Measurements from ENCODE around the gene MTG2.

- TF ChIP-seq CHD2 (IDR thresholded peaks at IDR 0.05; ENCODE audit: low read length) (no peak), EP300 (IDR thresholded peaks at IDR 0.05; ENCODE audit: borderline replicate concordance in 1 of 2, low read depth in 2 of 2, low read length in 2 of 2) (no peak), EZH2 (IDR thresholded peaks at IDR 0.05; ENCODE audit: low read depth, low read length, severe bottlenecking) (no peak), CTCF (IDR thresholded peaks at IDR 0.05; ENCODE audit: control extremely low read depth in 1 of 3, insufficient read depth in 1 of 3, low read depth in 1 of 3, low read length in 3 of 3) (peak; percentile 61 to 69 (median 67)), MAFK (IDR thresholded peaks at IDR 0.05; ENCODE audit: low read depth, low read length) (no peak), GABPA (IDR thresholded peaks at IDR 0.05; ENCODE audit: borderline replicate concordance, insufficient read depth, low read length) (0 out of 2 replicates have a peak, but pooled peaks have one; percentile 46), USF2 (IDR thresholded peaks at IDR 0.05; ENCODE audit: low read length) (no peak), ATF2 (IDR thresholded peaks at IDR 0.05; ENCODE audit: low read length) (peak; percentile 63; the same call in 1 of the 2 replicates), HDAC2 (IDR thresholded peaks at IDR 0.05; ENCODE audit: borderline replicate concordance in 1 of 2, low read depth in 2 of 2, low read length in 2 of 2) (no peak), JUND (IDR thresholded peaks at IDR 0.05; ENCODE audit: low read length) (no peak), POLR2A (IDR thresholded peaks at IDR 0.05; ENCODE audit: control extremely low read depth in 1 of 2, low read depth in 2 of 2, low read length in 2 of 2) (no peak), YY1 (IDR thresholded peaks at IDR 0.05; ENCODE audit: low read depth, low read length) (0 out of 2 replicates have a peak, but pooled peaks have one; percentile 10), BACH1 (IDR thresholded peaks at IDR 0.05; ENCODE audit: low read length) (no peak), RXRA (IDR thresholded peaks at IDR 0.05; ENCODE audit: insufficient read depth, low read depth, low read length) (no peak)
Observed at GRCh38 chr20:62208795-62209755, 26.2 kb downstream of the MTG2 start.
